Liver (tissue), 9 donors: ENCODE measurements around the gene KCNMB2. TPM values are rescaled to one million over a fixed set of nuclear protein-coding genes. Genes with fewer than 3 reads are reported as not detected.

Experiments used
- DNase-seq: peaks from one replicate; pipeline ENCODE4 v3.0.0-alpha.2; 2017; ENCODE audit warnings: low spot score
- H3K27ac ChIP-seq, 2 donors: one replicate each; pipeline ENCODE4 v1.7.0; 2013; ENCODE audit warnings: inconsistent platforms in 2 of 2, low read length in 2 of 2, control low read depth in 1 of 2, low read depth in 1 of 2, mild to moderate bottlenecking in 1 of 2
- H3K27me3 ChIP-seq, 4 donors: one replicate each; pipeline versions ENCODE4 v1.6.1 to v1.7.0; 2013; ENCODE audit warnings: low read length in 3 of 4, inconsistent platforms in 1 of 4, mild to moderate bottlenecking in 1 of 4, moderate library complexity in 1 of 4; ENCODE audit not compliant: control insufficient read depth in 4 of 4, insufficient read depth in 4 of 4
- H3K36me3 ChIP-seq, 4 donors: one replicate each; pipeline versions ENCODE4 v1.6.1 to v1.7.0; 2013; ENCODE audit warnings: low read length in 3 of 4, mild to moderate bottlenecking in 3 of 4, low read depth in 1 of 4, moderate library complexity in 1 of 4; ENCODE audit not compliant: control insufficient read depth in 4 of 4, insufficient read depth in 3 of 4
- H3K4me1 ChIP-seq, 4 donors: one replicate each; pipeline versions ENCODE4 v1.6.1 to v1.7.0; 2013; ENCODE audit warnings: low read length in 3 of 4, mild to moderate bottlenecking in 3 of 4, moderate library complexity in 1 of 4; ENCODE audit not compliant: control insufficient read depth in 4 of 4, insufficient read depth in 4 of 4
- H3K4me3 ChIP-seq, 3 donors: one replicate each; pipeline versions ENCODE4 v1.6.1 to v1.7.0; 2013; ENCODE audit warnings: low read length in 3 of 3, control low read depth in 1 of 3, low read depth in 1 of 3, mild to moderate bottlenecking in 1 of 3
- H3K9ac ChIP-seq, 2 donors: one replicate each; pipeline ENCODE4 v1.7.0; 2013; ENCODE audit warnings: low read length in 2 of 2, mild to moderate bottlenecking in 2 of 2, moderate library complexity in 2 of 2, control low read depth in 1 of 2, low read depth in 1 of 2
- H3K9me3 ChIP-seq, 4 donors: one replicate each; pipeline versions ENCODE4 v1.6.1 to v1.7.0; 2013; ENCODE audit warnings: low read length in 3 of 4; ENCODE audit not compliant: control insufficient read depth in 4 of 4
- ATF3 ChIP-seq: IDR thresholded peaks from 2 replicates; pipeline ENCODE4 v1.6.1; 2016; ENCODE audit warnings: antibody characterized with exemption
- EGR1 ChIP-seq, 2 donors: IDR thresholded peaks; 2 replicates each; pipeline ENCODE4 v1.6.1; 2016 to 2018; ENCODE audit warnings: antibody characterized with exemption in 2 of 2, low read depth in 2 of 2
- FOXA1 ChIP-seq: IDR thresholded peaks from 2 replicates; pipeline ENCODE4 v1.6.1; 2016; ENCODE audit warnings: antibody characterized with exemption
- FOXA2 ChIP-seq: IDR thresholded peaks from 2 replicates; pipeline ENCODE4 v1.6.1; 2016; ENCODE audit warnings: antibody characterized with exemption
- GABPA ChIP-seq, 2 donors: IDR thresholded peaks in 1 of 2; conservative IDR thresholded peaks in 1 of 2; 2 replicates each; pipeline ENCODE4 v1.6.1; 2016; ENCODE audit warnings: antibody characterized with exemption in 2 of 2, mild to moderate bottlenecking in 1 of 2, moderate library complexity in 1 of 2
- HNF4A ChIP-seq, 2 donors: conservative IDR thresholded peaks; 2 replicates each; pipeline ENCODE4 v1.6.1; 2016; ENCODE audit warnings: antibody characterized with exemption in 2 of 2, mild to moderate bottlenecking in 2 of 2
- HNF4G ChIP-seq: IDR thresholded peaks from 2 replicates; pipeline ENCODE4 v1.6.1; 2016; ENCODE audit warnings: antibody characterized with exemption
- JUND ChIP-seq, 2 donors: IDR thresholded peaks; 2 replicates each; pipeline ENCODE4 v1.6.1; 2016; ENCODE audit warnings: antibody characterized with exemption in 2 of 2
- MAX ChIP-seq: IDR thresholded peaks from 2 replicates; pipeline ENCODE4 v1.6.1; 2016; ENCODE audit warnings: antibody characterized with exemption
- NR2F2 ChIP-seq: IDR thresholded peaks from 2 replicates; pipeline ENCODE4 v1.6.1; 2016; ENCODE audit warnings: antibody characterized with exemption
- RAD21 ChIP-seq, 2 donors: IDR thresholded peaks; 2 replicates each; pipeline ENCODE4 v1.6.1; 2016; ENCODE audit warnings: antibody characterized with exemption in 2 of 2, mild to moderate bottlenecking in 2 of 2
- REST ChIP-seq: IDR thresholded peaks from 2 replicates; pipeline ENCODE4 v1.6.1; 2016; ENCODE audit warnings: antibody characterized with exemption, mild to moderate bottlenecking
- SP1 ChIP-seq: IDR thresholded peaks from 2 replicates; pipeline ENCODE4 v1.6.1; 2018; ENCODE audit warnings: antibody characterized with exemption, mild to moderate bottlenecking
- YY1 ChIP-seq: IDR thresholded peaks from 2 replicates; pipeline ENCODE4 v1.6.1; 2016; ENCODE audit warnings: antibody characterized with exemption, mild to moderate bottlenecking
- ZBTB33 ChIP-seq: IDR thresholded peaks from 2 replicates; pipeline ENCODE4 v1.6.1; 2016; ENCODE audit warnings: antibody characterized with exemption
- WGBS: extraction: QIAGEN DNeasy Blood & Tissue Kit; methylation state at CpG from one replicate; pipeline ENCODE4 v1.1.7; 2013; 5-methylcytosine and 5-hydroxymethylcytosine counted together
- polyA plus RNA-seq, 2 donors: library from polyadenylated mRNA; stranded (reverse) in 1 of 2; unstranded in 1 of 2; fragments of 200-250 nt in 1 of 2; fragments of >200 nt in 1 of 2; fragmentation: Nextera tagmentation in 1 of 2; extraction: Ambion mirVana in 1 of 2; gene quantifications; one replicate each; pipeline versions ENCODE4 v1.2.1 to v1.2.3, GENCODE V29; 2013 to 2015
- total RNA-seq, 2 donors: library from RNA; depleted of rRNA; stranded (reverse); fragments of >200 nt; gene quantifications; one replicate each; pipeline ENCODE4 v1.2.3, GENCODE V29; 2014
- donor health status: healthy.
- donor health status: healthy.
- donor health status: healthy.
- donor health status: healthy.
- donor health status: healthy.

Gene KCNMB2
- total and polyA plus RNA-seq, 4 donors, result 0.08 to 0.33 (median 0.16) TPM; not detected in 1

- H3K27me3 ChIP-seq, result no peaks in the 10 kb centered on the region
- H3K9me3 ChIP-seq, result no peaks in the 10 kb centered on the region
- no peak for DNase-seq
- TF ChIP-seq NR2F2 (no peak), RAD21 (IDR thresholded peaks at IDR 0.05) (no peak), FOXA2 (no peak), YY1 (no peak), HNF4A (conservative IDR thresholded peaks at IDR 0.05) (no peak)
- H3K4me1 ChIP-seq, result no peaks in the 10 kb centered on the region
- H3K4me3 ChIP-seq, result no peak overlapping the region
- H3K9ac ChIP-seq, result no peak overlapping the region
- no peaks in the 10 kb centered on the region for H3K36me3 ChIP-seq
- no peak overlapping the region for H3K27ac ChIP-seq
Observed at GRCh38 chr3:178624276-178624675, 88.0 kb downstream of the KCNMB2 start.

GRCh38 chr3:178625053-178625600 is 88.9 kb downstream of the KCNMB2 start:
- DNase-seq, result no peak
- TF ChIP-seq REST (no peak), EGR1 (IDR thresholded peaks at IDR 0.05; ENCODE audit: low read depth in 2 of 2) (no peak), SP1 (no peak), HNF4G (no peak)
- Histone ChIP-seq H3K36me3 (no peaks in the 10 kb centered on the region), H3K27ac (no peak overlapping the region), H3K4me3 (no peak overlapping the region), H3K9ac (no peak overlapping the region), H3K27me3 (no peaks in the 10 kb centered on the region), H3K4me1 (no peaks in the 10 kb centered on the region), H3K9me3 (no peaks in the 10 kb centered on the region)
- 89% methylated on average over 7 of the region's 7 CpGs for WGBS

GRCh38 chr3:178628037-178628436 is 91.8 kb downstream of the KCNMB2 start:
- Histone ChIP-seq H3K27ac (no peak overlapping the region), H3K9ac (no peak overlapping the region), H3K27me3 (no peaks in the 10 kb centered on the region), H3K4me3 (no peak overlapping the region), H3K36me3 (no peaks in the 10 kb centered on the region), H3K9me3 (no peaks in the 10 kb centered on the region), H3K4me1 (no peaks in the 10 kb centered on the region)
- no peak for TF ChIP-seq GABPA (IDR thresholded peaks at IDR 0.05 in 1 of 2, conservative IDR thresholded peaks at IDR 0.05 in 1 of 2)
- TF ChIP-seq FOXA2, result no peak
- TF ChIP-seq EGR1 (IDR thresholded peaks at IDR 0.05; ENCODE audit: low read depth in 2 of 2), result no peak
- TF ChIP-seq ZBTB33, result no peak
- no peak for TF ChIP-seq RAD21 (IDR thresholded peaks at IDR 0.05)
- no peak for TF ChIP-seq MAX
- TF ChIP-seq ATF3, result no peak
- TF ChIP-seq FOXA1, result no peak
- no peak for TF ChIP-seq NR2F2
- TF ChIP-seq JUND (IDR thresholded peaks at IDR 0.05), result no peak
- TF ChIP-seq YY1, result no peak
- no peak for DNase-seq
